IPS-20b (cell line): ENCODE data around the gene NOB1.
"Not testable (repeated sequence)": the region's sequence is repeated elsewhere in the genome, so short reads cannot be mapped to it uniquely, and the experiment has no call there.

Experiments used
- H3K27ac ChIP-seq: one replicate; pipeline ENCODE4 v1.5.1; 2013; ENCODE audit warnings: low read length
- H3K27me3 ChIP-seq: 2 replicates; pipeline ENCODE4 v1.6.1; 2013; ENCODE audit warnings: mild to moderate bottlenecking, low read length, inconsistent platforms; ENCODE audit not compliant: insufficient read depth
- H3K36me3 ChIP-seq: 2 replicates; pipeline ENCODE4 v1.6.1; 2013; ENCODE audit warnings: low read depth, mild to moderate bottlenecking, inconsistent platforms, low read length, moderate library complexity; ENCODE audit not compliant: insufficient read depth
- H3K4me1 ChIP-seq: 2 replicates; pipeline ENCODE4 v1.6.1; 2013; ENCODE audit warnings: mild to moderate bottlenecking, control low read depth, inconsistent platforms, low read length, moderate library complexity; ENCODE audit not compliant: insufficient read depth
- H3K4me3 ChIP-seq: 2 replicates; pipeline ENCODE4 v1.5.1; 2013; ENCODE audit warnings: mild to moderate bottlenecking, low read length, inconsistent platforms
- H3K9ac ChIP-seq: 2 replicates; pipeline ENCODE4 v1.6.1; 2013; ENCODE audit warnings: low read depth, mild to moderate bottlenecking, inconsistent platforms, low read length, moderate library complexity
- H3K9me3 ChIP-seq: 2 replicates; pipeline ENCODE4 v1.6.1; 2013; ENCODE audit warnings: mild to moderate bottlenecking, low read depth, low read length, inconsistent platforms; ENCODE audit not compliant: insufficient read depth

The NOB1 gene

DNA sequence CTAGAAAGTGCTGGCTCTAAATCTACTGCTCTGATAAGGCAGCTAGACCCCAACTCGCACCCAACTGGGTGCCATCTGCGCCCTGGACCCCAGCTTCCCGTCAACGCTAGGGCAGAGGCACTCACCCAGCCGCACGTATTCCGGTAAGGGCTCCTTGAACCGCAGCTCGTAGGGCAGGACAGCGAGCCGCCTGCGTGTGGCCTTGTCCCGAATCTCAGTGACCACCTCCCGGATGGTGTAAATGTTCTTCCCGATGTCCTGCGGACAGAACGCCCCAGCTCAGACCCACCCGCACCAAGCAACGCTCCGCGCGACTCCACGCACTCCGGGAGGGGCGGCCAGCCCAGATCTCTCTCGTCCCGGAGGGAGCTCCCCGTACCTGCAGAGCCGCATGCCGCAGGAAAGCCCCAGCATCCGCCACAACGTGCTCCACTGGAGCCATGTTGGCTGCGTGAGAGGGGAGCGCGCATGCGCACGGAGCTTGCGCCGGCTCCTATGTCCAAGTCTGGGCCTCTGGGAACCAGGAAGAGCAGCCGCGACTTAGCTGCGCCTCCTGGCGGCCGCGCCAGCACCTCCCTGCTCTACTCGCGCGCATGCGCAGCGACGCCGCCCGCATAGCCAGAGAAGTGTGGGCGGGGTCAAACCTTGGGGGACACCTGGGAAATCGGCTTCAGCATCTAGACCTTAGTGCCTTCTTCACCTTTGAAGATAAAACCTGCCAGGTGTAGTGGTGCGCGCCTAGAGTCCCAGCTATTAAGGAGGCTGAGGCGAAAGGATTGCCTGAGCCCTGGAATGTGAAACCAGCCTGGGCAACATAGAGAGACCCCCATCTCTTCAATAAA is at the start of gene NOB1:
NOB1 (minus strand) TSS at position 458 of the 842 bp plus-strand sequence; CDS start at position 442, 16 bp downstream.
- Histone ChIP-seq H3K36me3 (peaks cover 32% of the 10 kb centered on the region), H3K9ac (peak within 1 kb of the TSS; percentile 99), H3K9me3 (no peaks in the 10 kb centered on the region), H3K27ac (peak within 1 kb of the TSS; percentile 82), H3K4me3 (peak within 1 kb of the TSS; percentile 98), H3K4me1 (no peaks in the 10 kb centered on the region), H3K27me3 (no peaks in the 10 kb centered on the region)

- H3K4me1 ChIP-seq, result no peaks in the 10 kb centered on the region
- no peak overlapping the region for H3K9ac ChIP-seq
These were observed 49.6 kb upstream of the NOB1 start for GRCh38 chr16:69804297-69804696.

DNA sequence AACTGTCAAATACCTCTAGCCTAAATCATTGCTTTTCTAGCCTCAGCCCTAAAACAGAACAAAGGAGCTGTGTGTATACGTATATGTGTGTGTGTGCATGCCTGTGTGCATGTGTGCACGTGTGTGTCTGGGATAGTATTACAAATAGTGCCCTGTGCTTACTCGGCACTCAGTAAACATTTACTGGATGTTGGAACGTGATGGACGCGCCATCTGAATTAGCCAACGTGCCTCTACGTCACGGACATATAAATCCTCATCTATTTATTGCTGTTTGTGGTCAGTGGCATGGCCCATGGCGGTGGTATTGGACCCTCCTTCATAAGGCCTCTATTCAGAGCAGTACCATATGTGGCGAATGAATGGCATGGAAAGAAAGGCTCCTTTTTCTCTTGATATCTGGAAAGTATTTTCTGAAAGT is 44.9 kb upstream of the NOB1 start:
- no peak overlapping the region for H3K27ac ChIP-seq
- H3K27me3 ChIP-seq, result no peaks in the 10 kb centered on the region
- no peaks in the 10 kb centered on the region for H3K9me3 ChIP-seq
- no peak overlapping the region for H3K9ac ChIP-seq
- no peak overlapping the region for H3K4me3 ChIP-seq
- H3K36me3 ChIP-seq, result peaks cover 19% of the 10 kb centered on the region
- H3K4me1 ChIP-seq, result no peaks in the 10 kb centered on the region

More at GRCh38 chr16:69804297-69804696, 49.6 kb upstream of the NOB1 start:
- Histone ChIP-seq H3K27ac (no peak overlapping the region), H3K9me3 (no peaks in the 10 kb centered on the region), H3K27me3 (no peaks in the 10 kb centered on the region), H3K4me3 (no peak overlapping the region), H3K36me3 (peaks cover 12% of the 10 kb centered on the region)

DNA sequence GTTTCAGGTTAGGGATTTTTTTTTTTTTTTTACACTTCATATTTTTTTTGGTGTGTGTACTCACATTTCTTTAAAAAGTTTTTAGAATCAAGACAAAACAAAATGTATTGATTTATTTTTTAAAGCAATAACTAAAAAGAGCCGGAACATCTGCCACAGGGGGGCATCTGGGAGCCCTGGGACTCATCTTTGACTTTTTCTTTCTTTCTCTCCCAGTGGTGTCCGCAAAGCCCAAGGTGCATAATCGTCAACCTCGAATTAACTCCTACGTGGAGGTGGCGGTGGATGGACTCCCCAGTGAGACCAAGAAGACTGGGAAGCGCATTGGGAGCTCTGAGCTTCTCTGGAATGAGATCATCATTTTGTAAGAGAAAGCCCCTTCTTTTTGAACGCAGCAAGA is 43.7 kb upstream of the NOB1 start:
- Histone ChIP-seq H3K9me3 (no peaks in the 10 kb centered on the region), H3K9ac (no peak overlapping the region), H3K4me1 (no peaks in the 10 kb centered on the region), H3K4me3 (no peak overlapping the region), H3K27ac (no peak overlapping the region), H3K27me3 (no peaks in the 10 kb centered on the region), H3K36me3 (peaks cover 19% of the 10 kb centered on the region)

- no peak overlapping the region; the same call in 1 of the 2 replicates for H3K9ac ChIP-seq
- no peaks in the 10 kb centered on the region for H3K4me1 ChIP-seq
- H3K4me3 ChIP-seq, result peak overlapping the region; percentile 38; the same call in 1 of the 2 replicates
- no peaks in the 10 kb centered on the region for H3K27me3 ChIP-seq
- peaks cover 21% of the 10 kb centered on the region for H3K36me3 ChIP-seq
- no peaks in the 10 kb centered on the region for H3K9me3 ChIP-seq
- no peak overlapping the region for H3K27ac ChIP-seq
These were observed 41.8 kb upstream of the NOB1 start for GRCh38 chr16:69796285-69797118.

DNA sequence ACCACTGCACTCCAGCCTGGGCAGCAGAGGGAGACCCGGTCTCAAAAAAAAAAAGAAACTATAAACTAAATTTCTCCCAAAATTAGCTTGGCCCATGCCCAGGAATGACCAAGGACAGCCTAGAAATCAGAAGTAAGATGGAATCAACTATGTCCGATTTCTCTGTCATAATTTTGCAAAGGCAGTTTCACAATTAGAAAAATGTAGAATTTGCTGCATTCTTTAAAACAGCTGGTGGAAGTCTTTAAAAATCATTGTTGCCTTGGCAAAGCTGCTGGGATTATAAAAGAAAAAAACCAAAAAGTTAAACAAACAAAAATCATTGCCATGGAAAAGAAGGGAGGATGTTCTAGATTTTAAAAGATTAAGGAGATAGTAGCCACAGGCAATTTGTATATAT is 39.8 kb upstream of the NOB1 start:
- no peaks in the 10 kb centered on the region for H3K4me1 ChIP-seq
- H3K27me3 ChIP-seq, result no peaks in the 10 kb centered on the region
- H3K9me3 ChIP-seq, result no peaks in the 10 kb centered on the region
- no peak overlapping the region for H3K27ac ChIP-seq
- no peak overlapping the region for H3K4me3 ChIP-seq
- no peak overlapping the region for H3K9ac ChIP-seq
- peaks cover 18% of the 10 kb centered on the region for H3K36me3 ChIP-seq

- Histone ChIP-seq H3K4me1 (no peaks in the 10 kb centered on the region), H3K9me3 (no peaks in the 10 kb centered on the region), H3K4me3 (no peak overlapping the region), H3K9ac (no peak overlapping the region), H3K27me3 (no peaks in the 10 kb centered on the region), H3K36me3 (peaks cover 16% of the 10 kb centered on the region), H3K27ac (no peak overlapping the region)
These were observed 38.8 kb upstream of the NOB1 start for GRCh38 chr16:69793526-69793925.

GRCh38 chr16:69791391-69791847 is 36.7 kb upstream of the NOB1 start:
- H3K4me1 ChIP-seq, H3K9ac ChIP-seq, H3K9me3 ChIP-seq, H3K4me3 ChIP-seq, H3K27ac ChIP-seq, H3K27me3 ChIP-seq: not testable (repeated sequence)
- peaks cover 28% of the 10 kb centered on the region for H3K36me3 ChIP-seq

DNA sequence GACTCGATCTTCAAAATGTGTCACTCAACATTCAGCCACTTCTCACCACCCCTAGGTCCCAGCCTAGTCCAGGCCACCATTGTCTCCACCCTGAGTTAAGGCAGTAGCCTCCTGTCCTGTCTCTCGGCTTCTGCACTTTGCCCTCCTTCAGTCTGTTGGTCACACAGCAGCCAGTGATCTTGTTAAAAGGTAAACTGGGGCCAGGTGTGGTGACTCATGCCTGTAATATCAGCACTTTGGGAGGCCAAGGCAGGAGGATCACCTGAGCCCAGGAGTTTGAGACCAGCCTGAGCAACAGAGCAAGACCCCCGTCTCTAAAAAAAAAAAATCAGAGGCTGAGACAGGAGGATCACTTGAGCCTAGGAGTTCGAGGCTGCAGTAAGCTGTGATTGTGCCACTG is 33.2 kb upstream of the NOB1 start:
- Histone ChIP-seq H3K4me1 (no peaks in the 10 kb centered on the region), H3K27ac (no peak overlapping the region), H3K4me3 (no peak overlapping the region), H3K27me3 (no peaks in the 10 kb centered on the region), H3K9ac (no peak overlapping the region), H3K9me3 (no peaks in the 10 kb centered on the region), H3K36me3 (peaks cover 28% of the 10 kb centered on the region)

DNA sequence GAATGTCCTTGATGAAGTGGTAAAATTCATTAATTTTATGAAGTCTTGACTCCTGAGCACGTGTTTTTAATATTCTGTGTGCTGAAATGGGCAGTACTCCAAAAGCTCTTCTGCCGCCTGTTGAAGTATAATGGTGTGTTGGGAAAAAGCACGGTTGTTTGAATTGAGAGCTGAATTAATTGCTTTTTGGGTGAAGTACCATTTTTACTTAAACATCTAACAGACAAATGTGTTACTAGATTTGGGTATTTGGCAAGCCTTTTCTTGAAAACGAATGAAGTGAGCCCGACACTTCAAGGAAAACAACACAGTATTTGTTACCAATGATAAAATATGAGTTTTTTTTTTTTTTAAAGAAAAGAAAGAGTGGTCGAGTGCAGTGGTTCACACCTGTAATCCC is 29.9 kb upstream of the NOB1 start:
- H3K36me3 ChIP-seq, result peaks cover 20% of the 10 kb centered on the region
- H3K27ac ChIP-seq, result no peak overlapping the region
- no peak overlapping the region for H3K9ac ChIP-seq
- H3K27me3 ChIP-seq, result no peaks in the 10 kb centered on the region
- no peaks in the 10 kb centered on the region; the same call in 1 of the 2 replicates for H3K4me1 ChIP-seq
- H3K9me3 ChIP-seq, result no peaks in the 10 kb centered on the region
- H3K4me3 ChIP-seq, result no peak overlapping the region

- H3K9ac ChIP-seq, result no peak overlapping the region
- H3K9me3 ChIP-seq, result no peaks in the 10 kb centered on the region
- no peaks in the 10 kb centered on the region for H3K27me3 ChIP-seq
- no peak overlapping the region for H3K4me3 ChIP-seq
- H3K4me1 ChIP-seq, result no peaks in the 10 kb centered on the region; the same call in 1 of the 2 replicates
- H3K36me3 ChIP-seq, result no peaks in the 10 kb centered on the region
- H3K27ac ChIP-seq, result no peak overlapping the region
These were observed 26.4 kb upstream of the NOB1 start for GRCh38 chr16:69781118-69781517.
